ENCODE measurements around the gene CLEC14A.

The CLEC14A gene, protein sequence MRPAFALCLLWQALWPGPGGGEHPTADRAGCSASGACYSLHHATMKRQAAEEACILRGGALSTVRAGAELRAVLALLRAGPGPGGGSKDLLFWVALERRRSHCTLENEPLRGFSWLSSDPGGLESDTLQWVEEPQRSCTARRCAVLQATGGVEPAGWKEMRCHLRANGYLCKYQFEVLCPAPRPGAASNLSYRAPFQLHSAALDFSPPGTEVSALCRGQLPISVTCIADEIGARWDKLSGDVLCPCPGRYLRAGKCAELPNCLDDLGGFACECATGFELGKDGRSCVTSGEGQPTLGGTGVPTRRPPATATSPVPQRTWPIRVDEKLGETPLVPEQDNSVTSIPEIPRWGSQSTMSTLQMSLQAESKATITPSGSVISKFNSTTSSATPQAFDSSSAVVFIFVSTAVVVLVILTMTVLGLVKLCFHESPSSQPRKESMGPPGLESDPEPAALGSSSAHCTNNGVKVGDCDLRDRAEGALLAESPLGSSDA

DNA sequence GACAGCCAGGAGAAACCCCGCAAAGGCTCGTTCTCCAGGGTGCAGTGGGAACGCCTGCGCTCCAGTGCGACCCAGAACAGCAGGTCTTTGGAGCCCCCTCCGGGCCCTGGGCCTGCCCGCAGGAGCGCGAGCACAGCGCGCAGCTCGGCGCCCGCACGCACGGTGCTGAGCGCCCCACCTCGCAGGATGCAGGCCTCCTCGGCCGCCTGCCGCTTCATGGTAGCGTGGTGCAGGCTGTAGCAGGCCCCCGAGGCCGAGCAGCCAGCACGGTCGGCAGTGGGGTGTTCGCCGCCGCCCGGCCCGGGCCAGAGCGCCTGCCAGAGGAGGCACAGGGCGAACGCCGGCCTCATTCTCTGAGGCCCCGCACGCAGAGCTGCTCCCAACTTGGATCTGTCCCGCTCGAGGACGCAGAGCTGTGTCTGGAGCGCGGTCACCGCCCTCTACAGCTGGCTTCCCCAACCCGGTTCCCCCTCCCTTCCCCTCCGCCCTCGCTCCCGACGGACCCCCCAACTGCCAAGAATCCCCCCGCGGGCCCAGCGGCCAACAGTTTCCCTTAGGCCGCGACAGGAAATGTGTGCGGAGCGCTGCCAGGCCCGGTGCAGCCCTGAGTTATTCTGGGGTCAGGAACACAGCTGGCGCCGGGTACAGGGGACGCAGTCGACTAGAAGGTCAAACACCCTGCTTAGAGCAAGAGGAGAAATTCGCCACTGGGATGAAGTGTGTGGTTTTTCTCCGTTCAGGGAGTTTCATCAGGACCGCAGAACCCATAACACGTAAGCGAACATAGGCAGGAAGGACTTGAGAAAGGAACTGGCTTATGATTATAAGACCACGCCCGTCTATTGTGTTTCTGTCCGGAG, at the start of gene CLEC14A:
Gene CLEC14A (minus strand): TSS at position 421 of the 860 bp plus-strand sequence. CDS start 71 bp downstream, at position 350.
- H3K27ac Mint-ChIP-seq = no peak within 1 kb of the TSS
- H3K4me3 Mint-ChIP-seq = peak within 1 kb of the TSS; percentile 32
- H3K4me1 Mint-ChIP-seq (ENCODE audit: low read depth) = peaks cover 18% of the 10 kb centered on the region
- H3K9me3 Mint-ChIP-seq = no peaks in the 10 kb centered on the region
- H3K36me3 Mint-ChIP-seq (ENCODE audit: low read depth) = no peaks in the 10 kb centered on the region
- peaks cover 40% of the 10 kb centered on the region for H3K27me3 Mint-ChIP-seq
- intact Hi-C loops (cut with micrococcal nuclease) = no loop called here

DNA sequence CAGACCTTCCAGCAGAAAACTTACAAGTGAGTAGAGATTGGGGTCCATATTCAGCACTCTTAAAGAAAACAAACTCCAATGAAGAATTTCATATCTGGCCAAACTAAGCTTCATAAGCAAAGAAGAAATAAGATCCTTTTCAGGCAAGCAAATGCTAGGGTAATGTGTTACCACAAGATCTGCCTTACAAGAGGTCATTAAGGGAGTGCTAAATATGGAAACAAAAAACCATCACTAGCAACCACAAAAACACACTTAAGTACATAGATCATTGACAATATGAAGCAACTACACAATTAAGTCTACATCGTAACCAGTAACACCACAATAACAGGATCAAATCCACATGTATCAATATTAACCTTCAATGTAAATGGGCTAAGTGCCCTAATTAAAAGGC, 47.1 kb upstream of the CLEC14A start:
- no peaks in the 10 kb centered on the region for H3K9me3 Mint-ChIP-seq
- H3K36me3 Mint-ChIP-seq (ENCODE audit: low read depth) = no peaks in the 10 kb centered on the region
- no peak overlapping the region for H3K27ac Mint-ChIP-seq
- no peaks in the 10 kb centered on the region for H3K4me1 Mint-ChIP-seq (ENCODE audit: low read depth)
- no peaks in the 10 kb centered on the region for H3K27me3 Mint-ChIP-seq
- no peak overlapping the region for H3K4me3 Mint-ChIP-seq
- intact Hi-C loops (cut with micrococcal nuclease) = no loop called here

DNA sequence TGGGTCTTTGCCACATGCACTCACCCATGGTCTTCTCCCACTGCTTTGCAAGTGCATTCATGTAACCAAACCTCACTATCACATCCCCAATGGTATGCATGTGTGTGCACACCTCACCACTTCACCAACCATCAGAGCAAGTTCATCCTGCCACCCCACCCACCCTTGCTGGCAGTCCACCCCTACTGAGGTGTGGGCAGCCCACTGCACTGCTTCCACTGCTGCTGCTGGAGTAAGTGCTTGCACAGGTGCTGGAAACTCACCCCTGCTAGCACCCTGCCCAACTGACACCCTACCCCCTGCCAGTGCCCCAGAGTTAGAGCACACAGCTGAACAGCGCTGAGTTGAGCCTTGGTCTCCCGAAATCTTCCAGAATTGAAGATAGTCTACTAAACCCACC, 46.1 kb upstream of the CLEC14A start:
- Mint-ChIP-seq H3K27ac (no peak overlapping the region), H3K9me3 (no peaks in the 10 kb centered on the region), H3K4me1 (ENCODE audit: low read depth) (no peaks in the 10 kb centered on the region), H3K4me3 (no peak overlapping the region), H3K27me3 (no peaks in the 10 kb centered on the region), H3K36me3 (ENCODE audit: low read depth) (no peaks in the 10 kb centered on the region)
- intact Hi-C loops (cut with micrococcal nuclease) = no loop called here

DNA sequence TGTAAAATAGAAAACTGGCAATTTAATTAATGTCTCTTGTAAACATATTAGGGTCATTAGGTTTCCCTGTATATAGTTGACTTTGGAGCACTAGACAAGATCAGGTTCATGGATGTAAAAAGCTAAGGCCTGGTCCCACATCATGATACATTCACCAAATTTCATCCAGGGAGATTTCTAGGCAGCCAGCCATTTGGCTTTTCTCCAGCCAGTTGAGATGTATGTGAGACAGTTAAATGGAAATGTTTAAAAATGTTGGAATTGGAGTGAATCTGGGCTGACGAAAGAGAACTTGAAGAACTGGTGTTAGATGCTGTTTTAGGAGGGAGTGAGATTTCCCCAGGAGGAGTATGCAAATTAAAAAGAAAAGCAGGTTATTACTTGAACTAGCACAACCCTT, 41.8 kb upstream of the CLEC14A start:
- H3K27me3 Mint-ChIP-seq = no peaks in the 10 kb centered on the region
- H3K4me3 Mint-ChIP-seq = no peak overlapping the region
- H3K9me3 Mint-ChIP-seq = no peaks in the 10 kb centered on the region
- H3K36me3 Mint-ChIP-seq (ENCODE audit: low read depth) = no peaks in the 10 kb centered on the region
- intact Hi-C loops (cut with micrococcal nuclease) = no loop called here
- no peak overlapping the region for H3K27ac Mint-ChIP-seq
- H3K4me1 Mint-ChIP-seq (ENCODE audit: low read depth) = no peaks in the 10 kb centered on the region

DNA sequence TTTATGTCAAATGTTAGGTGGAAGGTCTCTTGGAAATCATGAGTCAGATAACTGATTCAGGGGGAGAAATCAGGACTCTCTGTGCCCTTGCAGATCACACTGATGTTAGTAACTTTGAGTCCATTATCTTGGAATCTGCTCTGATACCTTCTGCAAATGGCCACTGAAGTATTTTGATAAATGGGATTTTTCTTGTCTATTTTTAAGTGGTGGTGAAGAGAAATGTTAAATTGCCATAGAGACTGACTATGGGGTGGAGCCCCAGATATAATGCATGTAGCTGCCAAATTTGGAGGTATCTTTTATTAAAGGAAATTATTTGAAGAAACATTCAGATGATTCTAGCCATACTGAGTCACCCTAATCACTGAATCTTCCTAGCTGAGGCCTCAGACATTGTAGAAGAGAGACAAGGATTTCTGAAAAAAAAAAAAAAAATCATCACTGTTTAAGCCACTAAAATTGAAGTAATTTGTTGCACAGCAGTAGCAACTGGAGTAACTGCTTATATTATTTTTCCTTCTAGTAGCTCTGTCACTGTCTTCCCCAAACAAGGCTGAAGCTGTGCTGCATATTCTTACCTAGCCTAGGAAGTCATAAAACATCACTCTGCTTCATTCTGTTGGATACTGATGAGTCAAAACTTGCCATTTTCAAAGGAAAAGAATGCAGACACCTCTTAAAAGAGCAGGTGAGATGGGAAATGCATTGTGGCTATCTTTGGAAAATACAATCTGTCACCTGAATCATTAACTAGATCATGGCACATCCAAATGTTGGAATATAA, 36.0 kb upstream of the CLEC14A start:
- intact Hi-C loops (cut with micrococcal nuclease) = no loop called here
- Mint-ChIP-seq H3K4me1 (ENCODE audit: low read depth) (no peaks in the 10 kb centered on the region), H3K27me3 (no peaks in the 10 kb centered on the region), H3K9me3 (no peaks in the 10 kb centered on the region), H3K36me3 (ENCODE audit: low read depth) (no peaks in the 10 kb centered on the region), H3K4me3 (no peak overlapping the region), H3K27ac (no peak overlapping the region)

DNA sequence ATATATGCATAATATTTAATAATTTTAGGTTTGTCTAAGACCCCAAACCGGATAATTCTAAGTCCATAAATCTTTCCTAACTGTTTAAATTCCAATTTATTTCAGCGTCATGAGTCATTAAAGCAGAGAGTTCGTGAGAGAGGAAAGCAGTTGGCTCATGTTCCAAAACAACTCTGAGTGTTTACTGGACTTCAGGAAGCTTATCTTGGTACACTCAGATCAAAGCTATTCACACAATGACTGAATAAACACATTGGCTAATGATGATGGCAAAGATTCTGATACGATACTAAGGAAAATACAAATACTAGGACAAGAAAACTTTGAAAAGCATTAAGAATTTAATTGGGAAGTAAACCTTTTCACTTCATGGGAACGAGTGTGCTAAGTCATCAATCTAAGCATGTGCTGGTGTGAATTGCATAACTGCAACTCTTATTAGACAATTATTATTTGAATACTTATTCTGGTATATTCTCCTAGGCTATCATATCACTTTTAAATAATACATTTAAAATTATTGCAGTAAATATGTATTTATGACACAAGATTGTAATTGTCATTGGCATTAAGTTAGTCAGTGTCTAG, 34.8 kb upstream of the CLEC14A start:
- Mint-ChIP-seq H3K4me1 (ENCODE audit: low read depth) (no peaks in the 10 kb centered on the region), H3K27ac (no peak overlapping the region), H3K36me3 (ENCODE audit: low read depth) (no peaks in the 10 kb centered on the region), H3K9me3 (no peaks in the 10 kb centered on the region), H3K4me3 (no peak overlapping the region), H3K27me3 (no peaks in the 10 kb centered on the region)
- intact Hi-C loops (cut with micrococcal nuclease) = no loop called here

DNA sequence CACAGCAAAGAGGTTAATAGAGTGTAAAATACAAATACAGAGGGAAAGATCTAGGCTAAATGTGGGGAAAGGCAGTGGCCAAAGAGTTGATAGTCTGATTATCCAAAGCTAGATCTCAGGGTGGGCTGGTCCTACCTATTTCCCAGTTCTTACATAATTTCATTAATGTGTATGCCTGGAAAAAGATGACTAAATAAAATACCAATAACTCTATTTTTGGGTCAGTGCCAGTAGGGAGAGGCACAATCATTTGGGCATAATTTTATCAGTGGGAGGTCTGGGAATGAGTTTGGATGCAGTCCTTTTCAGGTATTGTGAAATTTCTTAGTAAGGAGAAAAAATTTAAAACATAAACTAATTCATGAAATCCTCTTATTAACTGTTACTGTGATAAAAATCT, 30.6 kb upstream of the CLEC14A start:
- Mint-ChIP-seq H3K4me1 (ENCODE audit: low read depth) (no peaks in the 10 kb centered on the region), H3K36me3 (ENCODE audit: low read depth) (no peaks in the 10 kb centered on the region), H3K27me3 (no peaks in the 10 kb centered on the region), H3K9me3 (no peaks in the 10 kb centered on the region), H3K27ac (no peak overlapping the region), H3K4me3 (no peak overlapping the region)
- intact Hi-C loops (cut with micrococcal nuclease) = no loop called here

DNA sequence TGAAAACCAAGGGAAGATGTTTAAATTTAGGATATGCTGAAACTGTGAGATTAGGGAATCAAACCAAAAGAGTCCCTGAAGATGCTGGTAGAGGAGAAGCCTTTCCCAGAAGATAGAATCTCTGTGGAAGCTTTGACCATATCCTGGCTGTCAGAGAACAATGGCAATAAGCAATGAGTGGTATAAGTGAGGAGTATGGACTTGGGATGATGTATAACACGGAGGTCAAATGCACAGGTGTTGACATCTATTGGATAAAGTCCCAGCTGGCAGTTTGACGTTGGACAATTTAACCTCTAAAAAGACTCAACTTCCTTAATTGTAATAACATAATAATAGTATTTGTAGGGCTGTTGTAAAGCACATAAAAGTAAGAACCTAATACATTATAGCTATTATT, 30.1 kb upstream of the CLEC14A start:
- Mint-ChIP-seq H3K4me3 (no peak overlapping the region), H3K4me1 (ENCODE audit: low read depth) (no peaks in the 10 kb centered on the region), H3K27ac (no peak overlapping the region), H3K9me3 (no peaks in the 10 kb centered on the region), H3K27me3 (no peaks in the 10 kb centered on the region), H3K36me3 (ENCODE audit: low read depth) (no peaks in the 10 kb centered on the region)
- intact Hi-C loops (cut with micrococcal nuclease) = no loop called here

DNA sequence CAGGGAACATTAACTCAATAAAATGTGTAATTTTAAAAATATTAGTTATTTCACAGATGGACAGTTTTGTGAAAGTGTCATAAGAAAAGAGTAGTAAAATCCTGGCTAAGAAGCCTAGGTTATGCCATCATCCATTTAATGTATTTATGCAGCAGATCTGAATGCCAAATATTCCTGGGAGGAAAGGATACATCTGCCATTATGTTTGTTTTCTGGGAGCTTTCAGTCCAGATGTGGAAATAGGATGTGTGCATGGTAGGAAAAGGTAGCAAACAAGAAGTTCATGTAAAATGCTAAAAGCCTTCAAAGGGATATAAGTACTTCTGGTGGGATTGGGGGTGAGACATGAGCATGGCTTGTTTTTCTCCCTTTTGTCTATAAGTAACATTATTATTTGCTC, 27.0 kb upstream of the CLEC14A start:
- Mint-ChIP-seq H3K9me3 (peaks cover 8% of the 10 kb centered on the region), H3K27me3 (no peaks in the 10 kb centered on the region), H3K4me1 (ENCODE audit: low read depth) (no peaks in the 10 kb centered on the region), H3K27ac (no peak overlapping the region), H3K4me3 (no peak overlapping the region), H3K36me3 (ENCODE audit: low read depth) (no peaks in the 10 kb centered on the region)
- intact Hi-C loops (cut with micrococcal nuclease) = no loop called here

DNA sequence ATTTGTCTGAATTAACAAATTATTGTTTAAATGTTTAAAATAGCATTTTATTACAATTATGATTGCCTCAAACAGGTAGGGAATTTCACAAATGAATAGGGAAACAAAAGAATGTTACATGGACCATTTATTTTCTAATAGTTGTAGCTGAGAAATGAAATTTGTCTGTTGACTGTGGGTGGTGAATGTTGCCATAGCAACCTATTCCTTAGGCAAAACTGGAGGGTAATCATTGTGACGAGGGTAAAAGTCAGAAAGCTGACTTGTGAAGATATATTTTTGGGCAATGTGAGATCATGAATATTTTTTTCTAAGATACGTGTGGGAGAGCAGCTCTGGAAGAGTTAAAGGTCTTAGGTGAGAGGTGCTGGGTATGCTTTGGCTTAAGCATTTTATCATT, 24.2 kb upstream of the CLEC14A start:
- Mint-ChIP-seq H3K27me3 (no peaks in the 10 kb centered on the region), H3K4me3 (no peak overlapping the region), H3K4me1 (ENCODE audit: low read depth) (no peaks in the 10 kb centered on the region), H3K9me3 (peaks cover 8% of the 10 kb centered on the region), H3K27ac (no peak overlapping the region), H3K36me3 (ENCODE audit: low read depth) (no peaks in the 10 kb centered on the region)
- intact Hi-C loops (cut with micrococcal nuclease) = no loop called here

DNA sequence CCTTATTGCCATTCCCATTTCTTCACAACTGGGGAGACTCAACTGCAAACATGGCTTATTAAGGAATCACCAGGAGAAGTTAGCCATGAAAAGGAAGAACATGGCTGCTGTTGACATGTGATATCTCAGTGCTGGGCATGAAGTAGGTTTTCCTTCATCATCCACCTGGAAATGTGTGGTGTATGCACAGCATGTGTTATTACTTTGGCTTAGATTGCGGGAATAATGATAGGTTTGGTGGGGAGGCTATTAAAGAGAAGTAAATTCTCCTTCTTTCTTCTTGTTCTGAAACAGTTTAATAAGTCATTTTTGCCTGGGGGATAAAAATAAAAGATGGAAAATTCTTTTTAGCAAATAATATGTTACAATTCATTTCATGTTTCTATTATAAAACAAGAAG, 23.7 kb upstream of the CLEC14A start:
- no peak overlapping the region for H3K27ac Mint-ChIP-seq
- H3K9me3 Mint-ChIP-seq = peaks cover 8% of the 10 kb centered on the region
- intact Hi-C loops (cut with micrococcal nuclease) = no loop called here
- no peaks in the 10 kb centered on the region for H3K4me1 Mint-ChIP-seq (ENCODE audit: low read depth)
- H3K27me3 Mint-ChIP-seq = no peaks in the 10 kb centered on the region
- H3K36me3 Mint-ChIP-seq (ENCODE audit: low read depth) = no peaks in the 10 kb centered on the region
- H3K4me3 Mint-ChIP-seq = no peak overlapping the region

DNA sequence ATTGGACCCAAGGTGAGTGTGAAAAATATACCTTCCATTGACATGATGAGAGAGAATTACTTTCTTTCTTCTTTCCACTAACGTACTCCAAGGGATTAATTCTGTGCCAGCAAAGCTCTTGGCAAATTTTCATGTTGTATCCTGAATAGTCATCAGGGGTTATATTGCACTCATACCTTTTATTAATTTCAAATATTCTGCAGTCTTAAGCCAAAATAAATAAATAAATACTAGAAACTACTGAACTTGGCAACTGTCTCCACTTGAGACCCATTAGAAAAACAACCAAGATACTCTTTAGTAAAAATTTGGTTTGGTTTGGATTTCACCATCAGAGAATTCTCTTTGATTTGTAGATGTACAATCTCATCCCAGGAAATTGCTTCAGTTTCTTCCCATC, 22.1 kb upstream of the CLEC14A start:
- intact Hi-C loops (cut with micrococcal nuclease) = no loop called here
- Mint-ChIP-seq H3K27ac (no peak overlapping the region), H3K4me1 (ENCODE audit: low read depth) (no peaks in the 10 kb centered on the region), H3K27me3 (no peaks in the 10 kb centered on the region), H3K4me3 (no peak overlapping the region), H3K36me3 (ENCODE audit: low read depth) (no peaks in the 10 kb centered on the region), H3K9me3 (peaks cover 8% of the 10 kb centered on the region)

DNA sequence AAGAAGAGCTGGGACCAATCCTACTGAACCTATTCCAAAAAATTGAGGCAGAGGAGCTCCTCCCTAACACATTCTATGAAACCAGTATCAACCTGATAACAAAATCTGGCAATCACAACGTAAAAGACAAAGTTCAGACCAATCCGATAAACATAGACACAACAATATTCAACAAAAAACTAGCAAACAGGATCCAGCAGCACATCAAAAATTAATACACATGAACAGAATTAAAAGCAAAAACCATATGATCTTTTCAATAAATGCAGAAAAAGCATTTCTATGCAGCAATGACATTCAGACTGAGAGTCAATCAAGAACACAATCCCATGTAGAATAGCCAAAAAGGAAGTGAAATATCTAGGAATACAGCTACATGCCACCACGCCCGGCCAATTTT, 7.0 kb upstream of the CLEC14A start:
- H3K9me3 Mint-ChIP-seq = peaks cover 24% of the 10 kb centered on the region
- no peak overlapping the region for H3K4me3 Mint-ChIP-seq
- no peaks in the 10 kb centered on the region for H3K36me3 Mint-ChIP-seq (ENCODE audit: low read depth)
- H3K4me1 Mint-ChIP-seq (ENCODE audit: low read depth) = peaks cover 8% of the 10 kb centered on the region
- intact Hi-C loops (cut with micrococcal nuclease) = no loop called here
- H3K27ac Mint-ChIP-seq = no peak overlapping the region
- H3K27me3 Mint-ChIP-seq = peaks cover 3% of the 10 kb centered on the region
